ENCODE results near the gene SGK1. TPM values are rescaled to one million over a fixed set of nuclear protein-coding genes. Genes with fewer than 3 reads are reported as not detected.
A peak's percentile ranks its signal among the peaks of the same experiment; 100 is the strongest.
"Not testable (repeated sequence)": the region's sequence is repeated elsewhere in the genome, so short reads cannot be mapped to it uniquely, and the experiment has no call there.

The SGK1 gene
- total RNA-seq, 8 experiments from 2014 or later = 4.2 to 377 (median 21.4) TPM

GRCh38 chr6:134180540-134180939 lies 137.4 kb downstream of the SGK1 start:
- not testable (repeated sequence) for H3K4me1 ChIP-seq (replicated peaks in 1 of 2); H3K4me3 ChIP-seq; ATAC-seq (replicated peaks in 6 of 8); H3K27ac ChIP-seq
- in situ Hi-C loops (cut with MboI; ENCODE audit: low pct_unique_long_range_greater_than_20kb in 2 of 9, low sequenced_read_pairs in 9 of 9, unreplicated experiment in 9 of 9) = loop anchor here in 3 of 9 experiments (25.0 kb wide), 1 partner anchor 457 kb away; no protein-coding TSS in a partner anchor
- 91 to 100% (median 100%) methylated on average over 1 to 4 of the region's 4 CpGs; no CpG with 5 or more reads in 3 of the 10 experiments for WGBS, 10 experiments

GRCh38 chr6:134178161-134179044 lies 139.5 kb downstream of the SGK1 start:
- in situ Hi-C loops (cut with MboI; ENCODE audit: low pct_unique_long_range_greater_than_20kb in 2 of 9, low sequenced_read_pairs in 9 of 9, unreplicated experiment in 9 of 9) = loop anchor here in 4 of 9 experiments (10.0 to 25.0 kb wide), 3 partner anchors 459 to 706 kb away; no protein-coding TSS in a partner anchor
- Histone ChIP-seq H3K4me3 (peak overlapping the region in 2 of 5 donors; percentile 2 to 9), H3K27ac (no peak overlapping the region), H3K4me1 (replicated peaks in 1 of 2) (peaks cover 0 to 6% of the 10 kb centered on the region in 2 donors)
- 0 to 47% (median 14%) methylated on average over 1 to 19 of the region's 30 CpGs for WGBS, 10 experiments
- ATAC-seq (replicated peaks in 6 of 8) = peak; percentile 13 to 70 (median 23)

- Histone ChIP-seq H3K4me3 (no peak overlapping the region), H3K4me1 (replicated peaks in 1 of 2) (peaks cover 0 to 6% of the 10 kb centered on the region in 2 donors), H3K27ac (no peak overlapping the region)
- 4 to 94% (median 75%) methylated on average over 1 to 8 of the region's 10 CpGs; no CpG with 5 or more reads in 3 of the 10 experiments for WGBS, 10 experiments
- ATAC-seq (replicated peaks in 6 of 8) = peak in 1 of 8 experiments; percentile 0
- in situ Hi-C loops (cut with MboI; ENCODE audit: low pct_unique_long_range_greater_than_20kb in 2 of 9, low sequenced_read_pairs in 9 of 9, unreplicated experiment in 9 of 9) = loop anchor here in 4 of 9 experiments (10.0 to 25.0 kb wide), 3 partner anchors 460 to 707 kb away; no protein-coding TSS in a partner anchor
Observed at GRCh38 chr6:134177753-134178160, 140.2 kb downstream of the SGK1 start.

GRCh38 chr6:134177236-134177635 lies 140.7 kb downstream of the SGK1 start:
- Histone ChIP-seq H3K4me3 (no peak overlapping the region), H3K4me1 (replicated peaks in 1 of 2) (peaks cover 0 to 6% of the 10 kb centered on the region in 2 donors), H3K27ac (no peak overlapping the region)
- in situ Hi-C loops (cut with MboI; ENCODE audit: low pct_unique_long_range_greater_than_20kb in 2 of 9, low sequenced_read_pairs in 9 of 9, unreplicated experiment in 9 of 9) = loop anchor here in 4 of 9 experiments (10.0 to 25.0 kb wide), 3 partner anchors 460 to 708 kb away; no protein-coding TSS in a partner anchor
- WGBS, 10 experiments = 100% methylated on average over 1 of the region's 1 CpG; no CpG with 5 or more reads in 7 of the 10 experiments
- ATAC-seq (replicated peaks in 6 of 8) = no peak

GRCh38 chr6:134176264-134176975 lies 141.5 kb downstream of the SGK1 start:
- peak overlapping the region; percentile 50 to 72 (median 56) for H3K4me3 ChIP-seq
- peaks cover 0 to 6% of the 10 kb centered on the region in 2 donors for H3K4me1 ChIP-seq (replicated peaks in 1 of 2)
- in situ Hi-C loops (cut with MboI; ENCODE audit: low pct_unique_long_range_greater_than_20kb in 2 of 9, low sequenced_read_pairs in 9 of 9, unreplicated experiment in 9 of 9) = loop anchor here in 4 of 9 experiments (10.0 to 25.0 kb wide), 3 partner anchors 461 to 708 kb away; no protein-coding TSS in a partner anchor
- WGBS, 10 experiments = 24 to 100% (median 54%) methylated on average over 1 to 17 of the region's 35 CpGs; no CpG with 5 or more reads in 3 of the 10 experiments
- no peak overlapping the region for H3K27ac ChIP-seq
- no peak for ATAC-seq (replicated peaks in 6 of 8)

- in situ Hi-C loops (cut with MboI; ENCODE audit: low pct_unique_long_range_greater_than_20kb in 2 of 9, low sequenced_read_pairs in 9 of 9, unreplicated experiment in 9 of 9) = loop anchor here in 4 of 9 experiments (10.0 to 25.0 kb wide), 3 partner anchors 462 to 709 kb away; no protein-coding TSS in a partner anchor
- H3K27ac ChIP-seq = peak overlapping the region; percentile 17 to 70
- H3K4me3 ChIP-seq = peak overlapping the region; percentile 50 to 72 (median 56)
- peaks cover 0 to 6% of the 10 kb centered on the region in 2 donors for H3K4me1 ChIP-seq (replicated peaks in 1 of 2)
- peak in 4 of 8 experiments; percentile 1 to 35 (median 8) for ATAC-seq (replicated peaks in 6 of 8)
- 0 to 18% (median 8%) methylated on average over 3 to 10 of the region's 44 CpGs; no CpG with 5 or more reads in 4 of the 10 experiments for WGBS, 10 experiments
Observed at GRCh38 chr6:134175532-134176263, 142.2 kb downstream of the SGK1 start.

- peak overlapping the region; percentile 17 to 70 for H3K27ac ChIP-seq
- WGBS, 10 experiments = 0 to 3% methylated on average over 1 to 6 of the region's 100 CpGs; no CpG with 5 or more reads in 8 of the 10 experiments
- in situ Hi-C loops (cut with MboI; ENCODE audit: low pct_unique_long_range_greater_than_20kb in 2 of 9, low sequenced_read_pairs in 9 of 9, unreplicated experiment in 9 of 9) = loop anchor here in 8 of 9 experiments (10.0 to 25.0 kb wide), 6 partner anchors 462 to 762 kb away; no protein-coding TSS in a partner anchor
- H3K4me3 ChIP-seq = peak overlapping the region; percentile 50 to 72 (median 56)
- peaks cover 0 to 6% of the 10 kb centered on the region in 2 donors for H3K4me1 ChIP-seq (replicated peaks in 1 of 2)
- peak; percentile 45 to 92 (median 88) for ATAC-seq (replicated peaks in 6 of 8)
Observed at GRCh38 chr6:134174672-134175531, 143.0 kb downstream of the SGK1 start.

- H3K27ac ChIP-seq = no peak overlapping the region
- ATAC-seq (replicated peaks in 6 of 8) = no peak
- 0 to 3% (median 0%) methylated on average over 4 to 18 of the region's 21 CpGs for WGBS, 10 experiments
- peak overlapping the region; percentile 50 to 72 (median 56) for H3K4me3 ChIP-seq
- in situ Hi-C loops (cut with MboI; ENCODE audit: low pct_unique_long_range_greater_than_20kb in 2 of 9, low sequenced_read_pairs in 9 of 9, unreplicated experiment in 9 of 9) = loop anchor here in 7 of 9 experiments (10.0 to 25.0 kb wide), 6 partner anchors 463 to 763 kb away; no protein-coding TSS in a partner anchor
- peaks cover 0 to 6% of the 10 kb centered on the region in 2 donors for H3K4me1 ChIP-seq (replicated peaks in 1 of 2)
Observed at GRCh38 chr6:134173936-134174671, 143.8 kb downstream of the SGK1 start.

- WGBS, 10 experiments = 0 to 100% (median 59%) methylated on average over 1 to 4 of the region's 4 CpGs
- Histone ChIP-seq H3K4me1 (replicated peaks in 1 of 2) (peaks cover 0 to 6% of the 10 kb centered on the region in 2 donors), H3K4me3 (no peak overlapping the region), H3K27ac (no peak overlapping the region)
- no peak for ATAC-seq (replicated peaks in 6 of 8)
- in situ Hi-C loops (cut with MboI; ENCODE audit: low pct_unique_long_range_greater_than_20kb in 2 of 9, low sequenced_read_pairs in 9 of 9, unreplicated experiment in 9 of 9) = loop anchor here in 7 of 9 experiments (10.0 to 25.0 kb wide), 6 partner anchors 464 to 764 kb away; no protein-coding TSS in a partner anchor
Observed at GRCh38 chr6:134173366-134173725, 144.6 kb downstream of the SGK1 start.

GRCh38 chr6:134172706-134173365 lies 145.1 kb downstream of the SGK1 start:
- 0 to 96% (median 81%) methylated on average over 1 to 7 of the region's 7 CpGs; no CpG with 5 or more reads in 3 of the 10 experiments for WGBS, 10 experiments
- no peak for ATAC-seq (replicated peaks in 6 of 8)
- Histone ChIP-seq H3K4me3 (no peak overlapping the region), H3K4me1 (replicated peaks in 1 of 2) (peaks cover 0 to 6% of the 10 kb centered on the region in 2 donors), H3K27ac (no peak overlapping the region)
- in situ Hi-C loops (cut with MboI; ENCODE audit: low pct_unique_long_range_greater_than_20kb in 2 of 9, low sequenced_read_pairs in 9 of 9, unreplicated experiment in 9 of 9) = loop anchor here in 7 of 9 experiments (10.0 to 25.0 kb wide), 6 partner anchors 464 to 764 kb away; no protein-coding TSS in a partner anchor
